ENCODE results near the gene CLDN4.

The CLDN4 gene

GRCh38 chr7:73864981-73865711 is 34.4 kb downstream of the CLDN4 start:
- WGBS, 2 experiments (ENCODE audit: insufficient coverage in 2 of 2) = 85 to 91% methylated on average over 3 to 7 of the region's 8 CpGs
- no peaks in the 10 kb centered on the region for H3K36me3 ChIP-seq (ENCODE audit: control insufficient read depth, insufficient read depth, low read length)
- no peaks in the 10 kb centered on the region for H3K9me3 ChIP-seq (ENCODE audit: control insufficient read depth, low read length)
- no peak overlapping the region for H3K4me3 ChIP-seq (ENCODE audit: extremely low read depth, insufficient read depth, low read length, poor library complexity, severe bottlenecking)
- peaks cover 9% of the 10 kb centered on the region for H3K4me1 ChIP-seq (ENCODE audit: control insufficient read depth, insufficient read depth, low read length, poor library complexity, severe bottlenecking)
- H3K27ac ChIP-seq (ENCODE audit: low read depth, low read length, severe bottlenecking) = no peak overlapping the region

GRCh38 chr7:73865738-73866445 is 35.1 kb downstream of the CLDN4 start:
- Histone ChIP-seq H3K9me3 (ENCODE audit: control insufficient read depth, low read length) (no peaks in the 10 kb centered on the region), H3K36me3 (ENCODE audit: control insufficient read depth, insufficient read depth, low read length) (no peaks in the 10 kb centered on the region), H3K4me1 (ENCODE audit: control insufficient read depth, insufficient read depth, low read length, poor library complexity, severe bottlenecking) (peaks cover 9% of the 10 kb centered on the region), H3K4me3 (ENCODE audit: extremely low read depth, insufficient read depth, low read length, poor library complexity, severe bottlenecking) (no peak overlapping the region), H3K27ac (ENCODE audit: low read depth, low read length, severe bottlenecking) (no peak overlapping the region)
- 89 to 94% methylated on average over 3 to 5 of the region's 6 CpGs for WGBS, 2 experiments (ENCODE audit: insufficient coverage in 2 of 2)

- 80 to 92% methylated on average over 1 of the region's 1 CpG for WGBS, 2 experiments (ENCODE audit: insufficient coverage in 2 of 2)
- Histone ChIP-seq H3K4me3 (ENCODE audit: extremely low read depth, insufficient read depth, low read length, poor library complexity, severe bottlenecking) (no peak overlapping the region), H3K4me1 (ENCODE audit: control insufficient read depth, insufficient read depth, low read length, poor library complexity, severe bottlenecking) (peaks cover 9% of the 10 kb centered on the region), H3K36me3 (ENCODE audit: control insufficient read depth, insufficient read depth, low read length) (no peaks in the 10 kb centered on the region), H3K27ac (ENCODE audit: low read depth, low read length, severe bottlenecking) (no peak overlapping the region), H3K9me3 (ENCODE audit: control insufficient read depth, low read length) (no peaks in the 10 kb centered on the region)
Observed at GRCh38 chr7:73866446-73866767, 35.6 kb downstream of the CLDN4 start.

- Histone ChIP-seq H3K27ac (ENCODE audit: low read depth, low read length, severe bottlenecking) (no peak overlapping the region), H3K4me1 (ENCODE audit: control insufficient read depth, insufficient read depth, low read length, poor library complexity, severe bottlenecking) (peaks cover 9% of the 10 kb centered on the region), H3K36me3 (ENCODE audit: control insufficient read depth, insufficient read depth, low read length) (no peaks in the 10 kb centered on the region), H3K9me3 (ENCODE audit: control insufficient read depth, low read length) (no peaks in the 10 kb centered on the region), H3K4me3 (ENCODE audit: extremely low read depth, insufficient read depth, low read length, poor library complexity, severe bottlenecking) (no peak overlapping the region)
- WGBS, 2 experiments (ENCODE audit: insufficient coverage in 2 of 2) = 73% methylated on average over 12 to 22 of the region's 24 CpGs
Observed at GRCh38 chr7:73869011-73869798, 38.4 kb downstream of the CLDN4 start.

- Histone ChIP-seq H3K9me3 (ENCODE audit: control insufficient read depth, low read length) (no peaks in the 10 kb centered on the region), H3K4me1 (ENCODE audit: control insufficient read depth, insufficient read depth, low read length, poor library complexity, severe bottlenecking) (peaks cover 9% of the 10 kb centered on the region), H3K27ac (ENCODE audit: low read depth, low read length, severe bottlenecking) (no peak overlapping the region), H3K36me3 (ENCODE audit: control insufficient read depth, insufficient read depth, low read length) (no peaks in the 10 kb centered on the region), H3K4me3 (ENCODE audit: extremely low read depth, insufficient read depth, low read length, poor library complexity, severe bottlenecking) (no peak overlapping the region)
- 73 to 78% methylated on average over 11 to 15 of the region's 15 CpGs for WGBS, 2 experiments (ENCODE audit: insufficient coverage in 2 of 2)
Observed at GRCh38 chr7:73870041-73870492, 39.3 kb downstream of the CLDN4 start.

GRCh38 chr7:73871163-73872011 is 40.6 kb downstream of the CLDN4 start:
- H3K36me3 ChIP-seq (ENCODE audit: control insufficient read depth, insufficient read depth, low read length) = no peaks in the 10 kb centered on the region
- peaks cover 9% of the 10 kb centered on the region for H3K4me1 ChIP-seq (ENCODE audit: control insufficient read depth, insufficient read depth, low read length, poor library complexity, severe bottlenecking)
- 85 to 94% methylated on average over 18 of the region's 20 CpGs for WGBS, 2 experiments (ENCODE audit: insufficient coverage in 2 of 2)
- no peak overlapping the region for H3K4me3 ChIP-seq (ENCODE audit: extremely low read depth, insufficient read depth, low read length, poor library complexity, severe bottlenecking)
- H3K27ac ChIP-seq (ENCODE audit: low read depth, low read length, severe bottlenecking) = no peak overlapping the region
- H3K9me3 ChIP-seq (ENCODE audit: control insufficient read depth, low read length) = no peaks in the 10 kb centered on the region

GRCh38 chr7:73872056-73872908 is 41.5 kb downstream of the CLDN4 start:
- WGBS, 2 experiments (ENCODE audit: insufficient coverage in 2 of 2) = 75 to 82% methylated on average over 9 to 13 of the region's 13 CpGs
- H3K36me3 ChIP-seq (ENCODE audit: control insufficient read depth, insufficient read depth, low read length) = no peaks in the 10 kb centered on the region
- H3K27ac ChIP-seq (ENCODE audit: low read depth, low read length, severe bottlenecking) = no peak overlapping the region
- H3K9me3 ChIP-seq (ENCODE audit: control insufficient read depth, low read length) = no peaks in the 10 kb centered on the region
- H3K4me1 ChIP-seq (ENCODE audit: control insufficient read depth, insufficient read depth, low read length, poor library complexity, severe bottlenecking) = peaks cover 9% of the 10 kb centered on the region
- no peak overlapping the region for H3K4me3 ChIP-seq (ENCODE audit: extremely low read depth, insufficient read depth, low read length, poor library complexity, severe bottlenecking)

GRCh38 chr7:73876361-73876760 is 45.6 kb downstream of the CLDN4 start:
- 84 to 97% methylated on average over 3 to 8 of the region's 8 CpGs for WGBS, 2 experiments (ENCODE audit: insufficient coverage in 2 of 2)
- Histone ChIP-seq H3K27ac (ENCODE audit: low read depth, low read length, severe bottlenecking) (no peak overlapping the region), H3K9me3 (ENCODE audit: control insufficient read depth, low read length) (no peaks in the 10 kb centered on the region), H3K4me1 (ENCODE audit: control insufficient read depth, insufficient read depth, low read length, poor library complexity, severe bottlenecking) (peaks cover 10% of the 10 kb centered on the region), H3K4me3 (ENCODE audit: extremely low read depth, insufficient read depth, low read length, poor library complexity, severe bottlenecking) (no peak overlapping the region), H3K36me3 (ENCODE audit: control insufficient read depth, insufficient read depth, low read length) (no peaks in the 10 kb centered on the region)

- H3K36me3 ChIP-seq (ENCODE audit: control insufficient read depth, insufficient read depth, low read length) = no peaks in the 10 kb centered on the region
- H3K27ac ChIP-seq (ENCODE audit: low read depth, low read length, severe bottlenecking) = no peak overlapping the region
- no peaks in the 10 kb centered on the region for H3K9me3 ChIP-seq (ENCODE audit: control insufficient read depth, low read length)
- WGBS, 2 experiments (ENCODE audit: insufficient coverage in 2 of 2) = 88 to 89% methylated on average over 12 of the region's 12 CpGs
- no peak overlapping the region for H3K4me3 ChIP-seq (ENCODE audit: extremely low read depth, insufficient read depth, low read length, poor library complexity, severe bottlenecking)
- H3K4me1 ChIP-seq (ENCODE audit: control insufficient read depth, insufficient read depth, low read length, poor library complexity, severe bottlenecking) = peaks cover 10% of the 10 kb centered on the region
Observed at GRCh38 chr7:73876973-73877372, 46.2 kb downstream of the CLDN4 start.

Measured in mesodermal cell (in vitro differentiated cells).